Gastrocnemius medialis (tissue), 4 donors: ENCODE measurements around the gene NR1H4. TPM values are rescaled to one million over a fixed set of nuclear protein-coding genes. Genes with fewer than 3 reads are reported as not detected.
"Not testable (repeated sequence)": the region's sequence is repeated elsewhere in the genome, so short reads cannot be mapped to it uniquely, and the experiment has no call there.

Experiments
- ATAC-seq, 2 donors: fragments of 150-250 bp; one replicate each; pipeline ENCODE4 v1.9.1; 2016
- DNase-seq, 2 donors: peaks; one replicate each; pipeline ENCODE4 v3.0.0-alpha.2; 2019
- H3K27ac ChIP-seq, 4 donors: fragments of 200-600 bp; sonication (generic); 1 replicate in 1 of 4; 2 replicates in 3 of 4; pipeline ENCODE4 v1.5.1; 2016 to 2018; ENCODE audit warnings: mild to moderate bottlenecking in 2 of 4, moderate library complexity in 1 of 4
- H3K27me3 ChIP-seq, 3 donors: fragments of 200-600 bp; sonication (generic) in 2 of 3; 1 replicate in 1 of 3; 2 replicates in 2 of 3; pipeline versions ENCODE4 v1.5.1 to v1.6.0; 2016 to 2019; ENCODE audit warnings: mild to moderate bottlenecking in 1 of 3, moderate library complexity in 1 of 3
- H3K36me3 ChIP-seq, 2 donors: fragments of 200-600 bp; sonication (generic) in 1 of 2; one replicate each; pipeline ENCODE4 v1.5.1; 2017 to 2018
- H3K4me1 ChIP-seq, 2 donors: fragments of 200-600 bp; sonication (generic) in 1 of 2; one replicate each; pipeline ENCODE4 v1.5.1; 2016 to 2017; ENCODE audit warnings: mild to moderate bottlenecking in 2 of 2
- H3K4me3 ChIP-seq, 4 donors: fragments of 200-600 bp; sonication (generic) in 3 of 4; 1 replicate in 1 of 4; 2 replicates in 3 of 4; pipeline ENCODE4 v1.5.1; 2016 to 2019; ENCODE audit warnings: mild to moderate bottlenecking in 2 of 4
- H3K9me3 ChIP-seq, 3 donors: fragments of 200-600 bp; sonication (generic) in 2 of 3; 1 replicate in 1 of 3; 2 replicates in 2 of 3; pipeline ENCODE4 v1.5.1; 2016 to 2019
- POLR2A ChIP-seq, 2 donors: fragments of 450-650 bp; IDR thresholded peaks; one replicate each; pipeline ENCODE4 v1.6.1; 2017; ENCODE audit warnings: antibody characterized with exemption in 2 of 2, mild to moderate bottlenecking in 2 of 2, moderate library complexity in 2 of 2
- in situ Hi-C, 4 donors: fragments of 200-750 bp; cut with MboI; loops; one replicate each; pipeline versions ENCODE4 v1.15.0 to v1.8.0; 2017; ENCODE audit warnings: low sequenced_read_pairs in 4 of 4
- intact Hi-C: fragments of 100-400 bp; cut with DNase I; formaldehyde crosslinking; loops from one replicate; pipeline ENCODE4 v1.15.1; 2023; ENCODE audit warnings: low total_unique reads
- total RNA-seq, 4 donors: library from RNA; depleted of rRNA; stranded (reverse); fragments of >200 nt; gene quantifications; one replicate each; pipeline versions ENCODE4 v1.1.0 to v1.2.3, GENCODE V29; 2016
- TF ChIP-seq, protein P1 (sequence below), 5 experiments: fragments of 450-650 bp in 3 of 5; fragments of 200-600 bp in 2 of 5; sonication (generic) in 2 of 5; IDR thresholded peaks in 4 of 5; conservative IDR thresholded peaks in 1 of 5; 1 replicate in 4 of 5; 2 replicates in 1 of 5; pipeline ENCODE4 v1.5.1; 2016 to 2019; ENCODE audit warnings: antibody characterized with exemption in 5 of 5, mild to moderate bottlenecking in 3 of 5, moderate library complexity in 3 of 5

NR1H4 gene
- total RNA-seq, 4 donors from 2014 or later = 0.20 TPM; not detected in 3

GRCh38 chr12:100494538-100494937 is 20.9 kb downstream of the NR1H4 start:
- no peak for DNase-seq
- Histone ChIP-seq H3K27me3 (no peaks in the 10 kb centered on the region), H3K27ac (no peak overlapping the region), H3K4me3 (no peak overlapping the region), H3K9me3 (no peaks in the 10 kb centered on the region), H3K36me3 (no peaks in the 10 kb centered on the region), H3K4me1 (no peaks in the 10 kb centered on the region)
- TF ChIP-seq, protein P1, sequence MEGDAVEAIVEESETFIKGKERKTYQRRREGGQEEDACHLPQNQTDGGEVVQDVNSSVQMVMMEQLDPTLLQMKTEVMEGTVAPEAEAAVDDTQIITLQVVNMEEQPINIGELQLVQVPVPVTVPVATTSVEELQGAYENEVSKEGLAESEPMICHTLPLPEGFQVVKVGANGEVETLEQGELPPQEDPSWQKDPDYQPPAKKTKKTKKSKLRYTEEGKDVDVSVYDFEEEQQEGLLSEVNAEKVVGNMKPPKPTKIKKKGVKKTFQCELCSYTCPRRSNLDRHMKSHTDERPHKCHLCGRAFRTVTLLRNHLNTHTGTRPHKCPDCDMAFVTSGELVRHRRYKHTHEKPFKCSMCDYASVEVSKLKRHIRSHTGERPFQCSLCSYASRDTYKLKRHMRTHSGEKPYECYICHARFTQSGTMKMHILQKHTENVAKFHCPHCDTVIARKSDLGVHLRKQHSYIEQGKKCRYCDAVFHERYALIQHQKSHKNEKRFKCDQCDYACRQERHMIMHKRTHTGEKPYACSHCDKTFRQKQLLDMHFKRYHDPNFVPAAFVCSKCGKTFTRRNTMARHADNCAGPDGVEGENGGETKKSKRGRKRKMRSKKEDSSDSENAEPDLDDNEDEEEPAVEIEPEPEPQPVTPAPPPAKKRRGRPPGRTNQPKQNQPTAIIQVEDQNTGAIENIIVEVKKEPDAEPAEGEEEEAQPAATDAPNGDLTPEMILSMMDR (IDR thresholded peaks at IDR 0.05 in 4 of 5, conservative IDR thresholded peaks at IDR 0.05 in 1 of 5) = no peak
- TF ChIP-seq POLR2A (IDR thresholded peaks at IDR 0.05) = no peak
- intact Hi-C loops (loop anchor here (5.0 kb wide), 1 partner anchor 62 kb away; no protein-coding TSS in a partner anchor), in situ Hi-C loops (no loop called here)
- no peak for ATAC-seq

GRCh38 chr12:100497105-100497795 is 23.6 kb downstream of the NR1H4 start:
- no peak overlapping the region for H3K4me3 ChIP-seq
- H3K27ac ChIP-seq = no peak overlapping the region
- H3K27me3 ChIP-seq = no peaks in the 10 kb centered on the region
- in situ Hi-C loops = no loop called here
- intact Hi-C loops = no loop called here
- ATAC-seq = no peak
- TF ChIP-seq, protein P1 (IDR thresholded peaks at IDR 0.05 in 4 of 5, conservative IDR thresholded peaks at IDR 0.05 in 1 of 5) = no peak
- TF ChIP-seq POLR2A (IDR thresholded peaks at IDR 0.05) = no peak
- H3K9me3 ChIP-seq = no peaks in the 10 kb centered on the region
- no peak for DNase-seq
- H3K4me1 ChIP-seq = no peaks in the 10 kb centered on the region
- H3K36me3 ChIP-seq = no peaks in the 10 kb centered on the region

DNA sequence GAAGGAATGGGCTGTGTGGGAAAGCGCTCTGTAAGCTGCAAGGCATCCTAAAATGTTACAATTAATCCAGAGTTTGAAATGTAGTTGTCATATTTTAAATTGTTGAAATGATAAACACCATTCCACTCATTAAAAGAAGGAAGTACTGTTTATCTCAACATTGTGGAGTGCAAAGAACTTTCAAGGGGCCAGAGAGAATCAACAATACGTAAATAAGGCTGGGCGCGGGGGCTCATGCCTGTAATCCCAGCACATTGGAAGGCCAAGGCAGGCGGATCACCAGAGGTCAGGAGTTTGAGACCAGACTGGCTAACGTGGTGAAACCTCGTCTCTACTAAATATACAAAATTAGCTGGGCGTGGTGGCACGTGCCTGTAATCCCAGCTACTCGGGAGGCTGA is 24.5 kb downstream of the NR1H4 start:
- no peaks in the 10 kb centered on the region for H3K4me1 ChIP-seq
- no peaks in the 10 kb centered on the region for H3K9me3 ChIP-seq
- no peak for DNase-seq
- H3K36me3 ChIP-seq = no peaks in the 10 kb centered on the region
- no peak for TF ChIP-seq POLR2A (IDR thresholded peaks at IDR 0.05)
- TF ChIP-seq, protein P1 (IDR thresholded peaks at IDR 0.05 in 4 of 5, conservative IDR thresholded peaks at IDR 0.05 in 1 of 5) = no peak
- intact Hi-C loops (no loop called here), in situ Hi-C loops (no loop called here)
- no peak overlapping the region for H3K4me3 ChIP-seq
- no peak for ATAC-seq
- no peak overlapping the region for H3K27ac ChIP-seq
- H3K27me3 ChIP-seq = no peaks in the 10 kb centered on the region

DNA sequence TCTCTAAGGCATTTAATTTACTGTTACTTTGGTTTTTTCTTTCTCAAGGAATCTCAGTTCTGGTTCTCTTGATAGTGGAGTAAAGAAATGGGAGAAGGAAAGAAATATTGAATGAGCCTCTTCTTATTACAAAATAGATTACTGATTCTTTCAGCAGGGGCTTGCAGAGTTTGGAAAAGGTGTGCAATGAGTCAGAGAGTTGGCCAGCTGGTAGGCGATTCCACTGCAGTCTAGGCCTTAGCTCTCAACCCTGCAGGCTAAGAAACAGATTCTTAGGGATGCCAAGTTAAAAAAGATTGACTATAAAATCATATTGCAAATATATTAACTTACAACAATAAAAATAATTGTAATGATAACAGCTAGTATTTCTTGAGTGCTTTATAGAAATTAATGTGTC is 25.8 kb downstream of the NR1H4 start:
- Histone ChIP-seq H3K4me3 (no peak overlapping the region), H3K4me1 (no peaks in the 10 kb centered on the region), H3K27me3 (no peaks in the 10 kb centered on the region), H3K9me3 (no peaks in the 10 kb centered on the region), H3K27ac (no peak overlapping the region), H3K36me3 (no peaks in the 10 kb centered on the region)
- in situ Hi-C loops = no loop called here
- DNase-seq (no peak), ATAC-seq (no peak)
- intact Hi-C loops = no loop called here
- TF ChIP-seq, protein P1 (IDR thresholded peaks at IDR 0.05 in 4 of 5, conservative IDR thresholded peaks at IDR 0.05 in 1 of 5) = no peak
- TF ChIP-seq POLR2A (IDR thresholded peaks at IDR 0.05) = no peak

- intact Hi-C loops, H3K4me3 ChIP-seq: not testable (repeated sequence)
Measured at GRCh38 chr12:100502718-100503117, 29.1 kb downstream of the NR1H4 start.

More at GRCh38 chr12:100502718-100503117, 29.1 kb downstream of the NR1H4 start:
- H3K27me3 ChIP-seq, H3K27ac ChIP-seq, H3K36me3 ChIP-seq, H3K4me1 ChIP-seq, ATAC-seq, in situ Hi-C loops, DNase-seq, H3K9me3 ChIP-seq: not testable (repeated sequence)
